DOHH2 (cell line): ENCODE data around the gene HNRNPCL4.
"Not testable (repeated sequence)": the region's sequence is repeated elsewhere in the genome, so short reads cannot be mapped to it uniquely, and the experiment has no call there.

Experiments
- CTCF ChIP-seq: fragments of 200-600 bp; sonication (generic); IDR thresholded peaks from one replicate; pipeline ENCODE4 v1.5.1; 2014; ENCODE audit warnings: antibody characterized with exemption, mild to moderate bottlenecking, low read depth, low read length; ENCODE audit not compliant: poor library complexity, severe bottlenecking
- EZH2phosphoT487 ChIP-seq: fragments of 200-600 bp; sonication (generic); IDR thresholded peaks from 2 replicates; pipeline ENCODE4 v1.6.1; 2017; ENCODE audit warnings: borderline replicate concordance, mild to moderate bottlenecking, antibody characterized with exemption, low read length, moderate library complexity, mixed read lengths

GRCh38 chr1:13165531-13165930 is at the start of gene HNRNPCL4:
- TF ChIP-seq EZH2phosphoT487, CTCF: not testable (repeated sequence)
